ENCODE results near the gene SDC4. TPM values are rescaled to one million over a fixed set of nuclear protein-coding genes. Genes with fewer than 3 reads are reported as not detected.

SDC4 gene
- total and polyA plus RNA-seq, 10 of the 15 experiments (the other 5 are each of a cell fraction or from before 2014, with no cell fraction given) = 0.52 to 11.3 (median 1.4) TPM

- Histone ChIP-seq H2AFZ (ENCODE audit: control insufficient read depth, low read depth, low read length) (no peak overlapping the region), H3K4me3 (no peak overlapping the region), H3K9me3 (replicated peaks; ENCODE audit: control insufficient read depth, insufficient read depth, low read length) (no peaks in the 10 kb centered on the region; the same call in 2 of the 3 replicates), H3K27ac (ENCODE audit: control insufficient read depth, insufficient read depth) (no peak overlapping the region), H3K79me2 (ENCODE audit: control insufficient read depth, insufficient read depth, low read length) (no peaks in the 10 kb centered on the region), H4K20me1 (ENCODE audit: control insufficient read depth, insufficient read depth) (no peaks in the 10 kb centered on the region; the same call in 1 of the 2 replicates), H3K27me3 (replicated peaks in 1 of 2; ENCODE audit: control insufficient read depth in 2 of 2, insufficient read depth in 2 of 2, low read length in 1 of 2) (no peaks in the 10 kb centered on the region), H3K9ac (ENCODE audit: control insufficient read depth, insufficient read depth, low read length) (no peak overlapping the region), H3K4me1 (ENCODE audit: control insufficient read depth, insufficient read depth, low read length) (peaks cover 8% of the 10 kb centered on the region), H3K36me3 (ENCODE audit: control insufficient read depth in 2 of 2, insufficient read depth in 2 of 2, low read length in 1 of 2) (no peaks in the 10 kb centered on the region; a peak in 1 of 4 replicates), H3K4me2 (ENCODE audit: control insufficient read depth, insufficient read depth) (no peak overlapping the region)
- WGBS (ENCODE audit: insufficient coverage, insufficient replicate concordance, low lambda C conversion rate, missing lambda C conversion rate) = 27% methylated on average over 6 of the region's 6 CpGs
- SMC1A ChIA-PET (ENCODE audit: uncharacterized antibody, unreplicated experiment) = no interaction called here
- CTCF ChIA-PET = interaction anchor here (1.1 to 8.0 kb wide), 6 partner anchors 21 to 112 kb away, joined by 3 to 97 read pairs (median 4); partner anchors contain the start of gene SYS1
- DNase-seq (ENCODE audit: low read depth, low spot score) (no peak), FAIRE-seq (no peak), ATAC-seq (no peak)
- no TSS peak for BruUV-seq (replicated peaks)
- in situ Hi-C loops (cut with MboI) (no loop called here), intact Hi-C loops (cut with micrococcal nuclease; ENCODE audit: unreplicated experiment) (no loop called here)
- TF ChIP-seq SMC3 (IDR thresholded peaks at IDR 0.05; ENCODE audit: borderline replicate concordance, low read length) (no peak), HCFC1 (IDR thresholded peaks at IDR 0.05; ENCODE audit: low read length) (no peak), KLF5 (IDR thresholded peaks at IDR 0.05; ENCODE audit: partially characterized antibody) (no peak), NBN (IDR thresholded peaks at IDR 0.05) (no peak), EGR1 (IDR thresholded peaks at IDR 0.05; ENCODE audit: borderline replicate concordance in 1 of 2, low read depth in 2 of 2, low read length in 2 of 2) (no peak), NFXL1 (IDR thresholded peaks at IDR 0.05; ENCODE audit: borderline replicate concordance) (no peak), EP300 (IDR thresholded peaks at IDR 0.05; ENCODE audit: borderline replicate concordance in 1 of 2, control insufficient read depth in 1 of 2, low read depth in 2 of 2, low read length in 2 of 2) (no peak), IRF4 (IDR thresholded peaks at IDR 0.05; ENCODE audit: low read depth, low read length) (no peak)
- POLR2A ChIA-PET = no interaction called here
- RAD21 ChIA-PET (ENCODE audit: unreplicated experiment) = interaction anchor here (0.7 kb wide), 1 partner anchor 23 kb away, joined by 3 read pairs; the partner anchor contains the start of gene SDC4
Measured at GRCh38 chr20:45325371-45325770, 22.9 kb downstream of the SDC4 start.

All from GM12878 (cell line).